22Rv1 (cell line): ENCODE results near the gene ZBTB7C.

Experiments used
- H3K27ac ChIP-seq: fragments of 450-650 bp; 2 replicates; pipeline ENCODE4 v1.5.1; 2017
- CTCF ChIP-seq: fragments of 450-650 bp; IDR thresholded peaks from 2 replicates; pipeline ENCODE4 v1.5.1; 2017; ENCODE audit warnings: mild to moderate bottlenecking
- ZFX ChIP-seq: fragments of 450-650 bp; IDR thresholded peaks from 2 replicates; pipeline ENCODE4 v1.6.1; 2017; ENCODE audit warnings: antibody characterized with exemption, borderline replicate concordance

The ZBTB7C gene

DNA sequence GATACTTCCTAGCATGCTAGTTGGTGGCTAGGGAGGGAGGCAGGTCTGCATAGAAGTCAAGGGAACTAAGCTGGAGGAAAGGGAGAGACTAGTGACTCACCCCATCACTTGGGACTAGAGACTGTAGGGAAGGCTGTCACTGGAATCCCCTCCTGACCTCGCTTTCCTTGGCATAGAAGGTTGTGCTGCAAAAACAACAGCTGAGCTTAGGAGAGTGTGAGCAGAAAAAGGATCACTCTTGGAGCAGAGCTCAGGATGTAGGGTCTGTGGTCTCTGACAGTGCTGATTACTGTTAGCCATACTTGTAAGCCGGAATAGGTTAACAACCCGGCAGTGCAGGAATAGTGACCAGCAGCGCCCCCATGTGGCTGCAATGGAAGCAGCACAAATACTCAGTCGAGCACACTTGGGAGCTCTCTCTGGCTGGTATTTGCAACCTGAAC, 411.8 kb downstream of the ZBTB7C start:
- H3K27ac ChIP-seq = no peak overlapping the region
- TF ChIP-seq CTCF (peak; percentile 66), ZFX (no peak)

DNA sequence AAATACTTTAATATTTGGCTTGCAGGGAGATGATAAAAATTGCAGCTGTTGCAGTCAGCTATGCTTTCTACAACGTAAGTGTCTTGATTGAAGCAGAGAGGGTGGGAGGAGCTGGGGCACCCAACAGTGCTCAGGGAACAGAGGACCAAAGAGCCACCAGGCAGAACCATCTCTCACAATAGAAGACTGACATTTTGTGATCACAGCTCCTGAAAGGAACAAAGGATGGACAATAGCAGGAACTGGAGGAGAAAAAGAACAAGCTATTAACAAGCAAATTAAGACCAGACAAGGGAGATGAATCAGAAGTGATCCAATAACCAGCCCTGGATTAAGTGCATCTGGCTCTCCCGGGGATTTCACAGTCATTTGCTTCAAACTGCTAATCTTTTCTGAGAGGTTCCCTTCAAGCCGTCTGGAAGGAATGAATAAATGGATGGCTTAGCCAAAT, 413.1 kb downstream of the ZBTB7C start:
- TF ChIP-seq ZFX (no peak), CTCF (no peak)
- no peak overlapping the region for H3K27ac ChIP-seq

DNA sequence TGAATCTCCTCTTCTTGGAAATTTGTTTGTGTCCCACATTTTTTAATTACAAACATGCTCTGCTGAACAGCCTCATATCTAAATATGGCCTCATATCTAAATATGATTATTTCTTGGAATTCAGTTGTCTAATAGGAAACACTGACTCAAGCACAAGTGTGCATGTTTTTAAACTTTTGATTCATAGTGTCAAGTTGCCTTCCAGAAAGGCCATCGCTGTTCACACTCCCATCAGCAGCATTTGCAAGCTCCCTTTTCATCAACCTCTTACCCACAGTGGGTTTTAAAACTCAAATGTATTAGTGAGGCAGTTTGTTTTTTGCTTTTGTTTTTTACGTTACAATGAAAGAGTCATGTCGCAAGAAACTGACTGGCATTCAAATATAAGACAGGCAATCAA, 413.5 kb downstream of the ZBTB7C start:
- TF ChIP-seq CTCF = no peak
- no peak for TF ChIP-seq ZFX
- H3K27ac ChIP-seq = no peak overlapping the region

- no peak for TF ChIP-seq CTCF
- H3K27ac ChIP-seq = no peak overlapping the region
Observed at GRCh38 chr18:47993409-47993808, 415.8 kb downstream of the ZBTB7C start.

DNA sequence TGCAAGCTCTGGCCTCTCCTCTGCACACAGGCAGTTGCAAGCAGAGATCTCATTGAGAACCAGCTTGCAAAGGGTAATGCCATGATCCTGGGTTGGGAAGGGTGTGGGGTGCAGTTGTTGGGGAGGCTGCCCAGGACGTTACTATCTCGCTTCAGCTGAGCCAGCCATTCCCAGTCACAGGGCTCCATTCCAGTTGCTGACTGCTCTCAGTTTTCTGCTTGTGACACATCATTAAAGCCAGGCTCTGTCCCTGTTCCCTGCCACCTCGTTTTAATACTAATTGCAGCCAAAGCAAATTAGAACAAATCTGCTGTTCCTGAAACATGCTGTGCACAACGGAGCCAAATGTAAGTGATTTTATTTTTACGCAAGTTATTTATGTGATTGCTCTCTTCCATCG, 416.2 kb downstream of the ZBTB7C start:
- H3K27ac ChIP-seq = no peak overlapping the region
- TF ChIP-seq CTCF (no peak), ZFX (no peak)

GRCh38 chr18:47992266-47992665, 416.9 kb downstream of the ZBTB7C start:
- no peak overlapping the region for H3K27ac ChIP-seq
- TF ChIP-seq CTCF (no peak), ZFX (no peak)

DNA sequence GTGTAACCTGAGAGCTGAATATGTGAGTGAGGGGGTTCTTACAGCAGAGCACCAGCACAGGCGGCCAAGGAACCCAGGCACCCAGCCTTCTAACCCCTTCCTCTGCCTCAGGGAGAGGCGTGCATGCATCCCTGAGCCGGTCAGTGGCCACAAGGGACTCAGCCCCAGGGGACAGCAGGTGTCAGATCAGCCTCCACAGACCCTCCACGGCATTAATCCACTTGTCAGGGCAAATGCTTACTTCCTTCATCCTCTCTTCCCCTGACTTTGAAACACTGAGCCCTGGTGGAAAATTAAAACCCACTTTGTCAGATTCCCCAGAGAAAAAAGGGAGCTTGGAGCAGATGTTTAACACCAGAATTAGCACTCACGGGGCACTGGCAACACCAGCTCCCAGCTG, 418.2 kb downstream of the ZBTB7C start:
- no peak for TF ChIP-seq CTCF
- no peak for TF ChIP-seq ZFX
- H3K27ac ChIP-seq = no peak overlapping the region
